Spleen (tissue), 7 donors: ENCODE measurements around the gene GLIS1.

ENCODE experiments used
- POLR2A ChIP-seq, 3 donors: fragments of 450-650 bp; IDR thresholded peaks; one replicate each; pipeline ENCODE4 v1.5.1; 2017; ENCODE audit warnings: antibody characterized with exemption in 3 of 3, mild to moderate bottlenecking in 1 of 3
- POLR2AphosphoS5 ChIP-seq, 3 donors: sonication (generic); formaldehyde crosslinking; IDR thresholded peaks; one replicate each; pipeline ENCODE4 v1.5.1; 2017; ENCODE audit warnings: antibody characterized with exemption in 3 of 3
- TF ChIP-seq, protein P1 (sequence below), 11 experiments: fragments of 200-600 bp in 7 of 11; fragments of 450-650 bp in 4 of 11; sonication (generic) in 4 of 11; IDR thresholded peaks in 8 of 11; conservative IDR thresholded peaks in 3 of 11; 1 replicate in 7 of 11; 2 replicates in 4 of 11; pipeline versions ENCODE4 v1.4.0 to v1.8.0; 2016 to 2021; ENCODE audit warnings: antibody characterized with exemption in 11 of 11, inconsistent platforms in 4 of 11, mild to moderate bottlenecking in 1 of 11
- donor health status: DM: no; HTN: no; CAD: no; lungs with moderate emphysema.
- donor health status: DM: no; HTN: no; CAD: no.
- donor health status: DM: no; HTN: no; CAD: no.

DNA sequence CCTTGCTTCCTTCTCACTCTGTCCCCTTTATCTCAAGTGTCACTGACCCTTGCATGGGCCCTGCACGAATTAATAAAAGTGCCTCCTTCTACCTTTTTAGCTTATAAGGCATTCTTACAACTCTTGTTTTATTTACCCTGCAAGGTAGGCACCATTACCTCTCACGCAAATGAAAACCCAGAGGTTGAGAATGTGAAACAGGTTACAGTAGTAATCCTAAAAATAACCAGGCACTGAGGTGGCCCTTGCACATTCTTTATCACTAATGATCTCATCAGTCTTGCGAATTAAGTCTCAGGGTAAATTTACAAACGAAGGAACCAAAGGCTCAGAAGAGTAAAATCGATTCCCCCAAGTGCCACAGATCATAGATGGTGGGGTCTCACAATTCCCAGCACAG is 3.7 kb downstream of the GLIS1 start:
- TF ChIP-seq, protein P1, sequence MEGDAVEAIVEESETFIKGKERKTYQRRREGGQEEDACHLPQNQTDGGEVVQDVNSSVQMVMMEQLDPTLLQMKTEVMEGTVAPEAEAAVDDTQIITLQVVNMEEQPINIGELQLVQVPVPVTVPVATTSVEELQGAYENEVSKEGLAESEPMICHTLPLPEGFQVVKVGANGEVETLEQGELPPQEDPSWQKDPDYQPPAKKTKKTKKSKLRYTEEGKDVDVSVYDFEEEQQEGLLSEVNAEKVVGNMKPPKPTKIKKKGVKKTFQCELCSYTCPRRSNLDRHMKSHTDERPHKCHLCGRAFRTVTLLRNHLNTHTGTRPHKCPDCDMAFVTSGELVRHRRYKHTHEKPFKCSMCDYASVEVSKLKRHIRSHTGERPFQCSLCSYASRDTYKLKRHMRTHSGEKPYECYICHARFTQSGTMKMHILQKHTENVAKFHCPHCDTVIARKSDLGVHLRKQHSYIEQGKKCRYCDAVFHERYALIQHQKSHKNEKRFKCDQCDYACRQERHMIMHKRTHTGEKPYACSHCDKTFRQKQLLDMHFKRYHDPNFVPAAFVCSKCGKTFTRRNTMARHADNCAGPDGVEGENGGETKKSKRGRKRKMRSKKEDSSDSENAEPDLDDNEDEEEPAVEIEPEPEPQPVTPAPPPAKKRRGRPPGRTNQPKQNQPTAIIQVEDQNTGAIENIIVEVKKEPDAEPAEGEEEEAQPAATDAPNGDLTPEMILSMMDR (IDR thresholded peaks at IDR 0.05 in 8 of 11, conservative IDR thresholded peaks at IDR 0.05 in 3 of 11) = no peak
- no peak for TF ChIP-seq POLR2AphosphoS5 (IDR thresholded peaks at IDR 0.05)
- no peak for TF ChIP-seq POLR2A (IDR thresholded peaks at IDR 0.05)
